A673 (cell line): ENCODE measurements around the gene TCAF1. TPM values are rescaled to one million over a fixed set of nuclear protein-coding genes. Genes with fewer than 3 reads are reported as not detected.

ENCODE experiments used
- BruUV-seq: library from RNA; stranded (reverse); fragments of 400-500 nt; replicated peaks from 2 replicates; lab custom pipeline; 2021; lab: Mats Ljungman, UMichigan
- CTCF ChIA-PET: fragments of 300-600 bp; sonication (Branson Sonifier 250); formaldehyde crosslinking; loops from one replicate; lab custom pipeline; 2022; ENCODE audit warnings: antibody characterized with exemption; lab: Charles Lee
- POLR2A ChIA-PET: fragments of 300-600 bp; sonication (Branson Sonifier 250); formaldehyde crosslinking; loops from one replicate; lab custom pipeline; 2022; ENCODE audit warnings: antibody characterized with exemption; ENCODE audit not compliant: low non-redundant PET; lab: Charles Lee
- DNase-seq: peaks from one replicate; pipeline ENCODE4 v3.0.0-alpha.2; 2015; ENCODE audit warnings: low spot score
- H3K27ac ChIP-seq: fragments of 200-600 bp; sonication (generic); 2 replicates; pipeline ENCODE4 v1.5.1; 2016; ENCODE audit warnings: mixed run types, low read depth, mild to moderate bottlenecking, mixed read lengths, antibody characterized with exemption, low read length; ENCODE audit not compliant: poor library complexity, severe bottlenecking
- H3K27me3 ChIP-seq: fragments of 200-600 bp; sonication (generic); replicated peaks from 2 replicates; pipeline ENCODE4 v1.6.1; 2017; ENCODE audit warnings: mixed run types, low read depth, mild to moderate bottlenecking, mixed read lengths, antibody characterized with exemption, low read length; ENCODE audit not compliant: insufficient read depth, poor library complexity
- H3K36me3 ChIP-seq: fragments of 200-600 bp; sonication (generic); 2 replicates; pipeline ENCODE4 v1.6.1; 2016; ENCODE audit warnings: mixed run types, mild to moderate bottlenecking, mixed read lengths, antibody characterized with exemption, low read length; ENCODE audit not compliant: insufficient read depth, poor library complexity, severe bottlenecking
- H3K4me1 ChIP-seq: fragments of 200-600 bp; sonication (generic); 2 replicates; pipeline ENCODE4 v1.6.1; 2017; ENCODE audit warnings: mixed run types, mild to moderate bottlenecking, mixed read lengths, antibody characterized with exemption, low read length; ENCODE audit not compliant: insufficient read depth, poor library complexity, severe bottlenecking
- H3K4me3 ChIP-seq: fragments of 200-600 bp; sonication (generic); 2 replicates; pipeline ENCODE4 v1.5.1; 2016; ENCODE audit warnings: low read depth, mixed run types, mild to moderate bottlenecking, mixed read lengths, low read length; ENCODE audit not compliant: poor library complexity, severe bottlenecking
- H3K9me3 ChIP-seq: fragments of 200-600 bp; sonication (generic); 2 replicates; pipeline ENCODE4 v1.6.1; 2016; ENCODE audit warnings: mixed run types, low read depth, mild to moderate bottlenecking, mixed read lengths, antibody characterized with exemption, low read length; ENCODE audit not compliant: poor library complexity, severe bottlenecking
- CTCF ChIP-seq: fragments of 300-800, 200-600 bp; sonication (generic); conservative IDR thresholded peaks from 2 replicates; pipeline ENCODE4 v1.5.1; 2017; ENCODE audit warnings: low read depth, mild to moderate bottlenecking, antibody characterized with exemption, low read length, moderate library complexity, mixed read lengths
- EZH2 ChIP-seq: fragments of 200-600 bp; sonication (generic); IDR thresholded peaks from 2 replicates; pipeline ENCODE4 v1.6.1; 2017; ENCODE audit warnings: borderline replicate concordance, low read depth, mild to moderate bottlenecking, mixed read lengths, antibody characterized with exemption, low read length; ENCODE audit not compliant: poor library complexity, severe bottlenecking
- intact Hi-C: fragments of 100-400 bp; cut with micrococcal nuclease; formaldehyde crosslinking; loops from one replicate; pipeline ENCODE4 v1.10.0; 2022; ENCODE audit not compliant: unreplicated experiment
- total RNA-seq: library from RNA; stranded (reverse); gene quantifications from 2 replicates; pipeline ENCODE4 v1.2.3, GENCODE V29; 2021

The TCAF1 gene
- total RNA-seq, 1 experiment from 2014 or later, result 38.6 TPM

- peaks cover 9% of the 10 kb centered on the region for H3K4me1 ChIP-seq
- peaks cover 5% of the 10 kb centered on the region for H3K36me3 ChIP-seq
- intact Hi-C loops, result loop anchor here (10.0 kb wide), 1 partner anchor 225 kb away; the partner anchor contains the start of gene OR2A14
- H3K27ac ChIP-seq, result no peak overlapping the region
- no peaks in the 10 kb centered on the region for H3K27me3 ChIP-seq
- no peaks in the 10 kb centered on the region for H3K9me3 ChIP-seq
- POLR2A ChIA-PET, result no interaction called here
- no peak for TF ChIP-seq CTCF
- TF ChIP-seq EZH2, result no peak
- CTCF ChIA-PET, result no interaction called here
- no TSS peak for BruUV-seq
- peak overlapping the region; percentile 75 for H3K4me3 ChIP-seq
- no peak for DNase-seq
These were observed 1.7 kb downstream of the TCAF1 start for GRCh38 chr7:143900230-143900766.

GRCh38 chr7:143898810-143899209 is 3.2 kb downstream of the TCAF1 start:
- TF ChIP-seq EZH2 (no peak), CTCF (no peak)
- DNase-seq, result no peak
- BruUV-seq, result no TSS peak
- CTCF ChIA-PET, result no interaction called here
- Histone ChIP-seq H3K4me3 (no peak overlapping the region), H3K36me3 (peaks cover 5% of the 10 kb centered on the region), H3K27me3 (no peaks in the 10 kb centered on the region), H3K27ac (no peak overlapping the region), H3K9me3 (no peaks in the 10 kb centered on the region), H3K4me1 (peaks cover 9% of the 10 kb centered on the region)
- POLR2A ChIA-PET, result no interaction called here
- intact Hi-C loops, result no loop called here

DNA sequence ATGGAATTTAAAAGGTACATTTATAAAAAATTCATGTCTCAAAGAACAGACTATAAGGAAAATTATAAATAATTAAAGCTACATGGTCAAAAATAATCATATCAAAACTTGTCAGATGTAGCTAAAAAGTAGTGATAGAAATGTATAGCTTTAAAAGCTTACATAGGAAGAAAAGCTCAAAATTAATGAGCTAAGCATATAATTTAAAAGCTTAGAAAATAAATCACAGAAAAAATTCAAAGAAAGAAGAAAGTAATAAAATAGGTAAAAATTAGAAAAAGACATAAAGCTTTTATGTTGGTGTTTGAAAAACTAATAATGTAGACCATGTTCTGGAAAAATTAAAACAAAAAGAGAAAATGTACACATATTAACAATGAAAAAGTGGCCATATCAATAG is 5.3 kb downstream of the TCAF1 start:
- peaks cover 5% of the 10 kb centered on the region for H3K36me3 ChIP-seq
- no peak for TF ChIP-seq EZH2
- TF ChIP-seq CTCF, result no peak
- no TSS peak for BruUV-seq
- H3K9me3 ChIP-seq, result no peaks in the 10 kb centered on the region
- no peak overlapping the region for H3K27ac ChIP-seq
- DNase-seq, result no peak
- POLR2A ChIA-PET, result no interaction called here
- peaks cover 18% of the 10 kb centered on the region for H3K4me1 ChIP-seq
- H3K27me3 ChIP-seq, result no peaks in the 10 kb centered on the region
- CTCF ChIA-PET, result no interaction called here
- intact Hi-C loops, result no loop called here
- no peak overlapping the region for H3K4me3 ChIP-seq
